Skin of body (tissue), 2 donors: Measurements from ENCODE around the gene CLEC14A. TPM values are rescaled to one million over a fixed set of nuclear protein-coding genes. Genes with fewer than 3 reads are reported as not detected.

ENCODE experiments used
- DNase-seq: peaks from one replicate; lab custom pipeline; 2025; lab: John Stamatoyannopoulos, UW
- total RNA-seq: library from RNA; depleted of rRNA; stranded (reverse); fragments of >200 nt; gene quantifications from one replicate; pipeline ENCODE4 v1.2.3, GENCODE V29; 2014

CLEC14A gene
- total RNA-seq, 1 donor from 2014 or later, result 15.0 TPM

- no peak for DNase-seq
Observed at GRCh38 chr14:38206689-38207376, 49.1 kb downstream of the CLEC14A start.

GRCh38 chr14:38205949-38206665 is 49.8 kb downstream of the CLEC14A start:
- no peak for DNase-seq

- DNase-seq, result no peak
Observed at GRCh38 chr14:38205119-38205813, 50.6 kb downstream of the CLEC14A start.

DNA sequence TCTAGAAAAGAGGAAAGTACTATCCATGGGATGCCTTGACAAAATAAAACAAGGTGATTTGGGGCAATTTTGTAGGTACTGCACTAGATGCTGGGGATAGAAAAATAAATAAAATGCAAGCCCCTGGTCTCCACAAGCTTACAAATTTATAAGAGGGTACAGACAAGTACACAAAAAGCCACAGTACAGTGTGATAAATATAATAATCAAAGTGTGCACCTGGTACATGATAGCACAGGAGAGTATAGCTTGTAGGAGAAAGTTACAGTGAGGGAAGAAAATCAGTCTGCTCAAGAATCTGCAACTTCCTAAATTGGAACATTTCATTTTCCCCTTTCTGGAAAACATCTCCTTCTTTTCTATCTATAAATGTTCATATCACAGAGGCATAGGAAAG is 51.2 kb downstream of the CLEC14A start:
- no peak for DNase-seq

Other genes starting within 250 kb of the CLEC14A start
- gene SSTR1, start 48.2 kb downstream of the CLEC14A start, total RNA-seq, result 0.49 TPM